Epithelial cell of proximal tubule (primary cell): ENCODE results near the gene HOXB4. TPM values are rescaled to one million over a fixed set of nuclear protein-coding genes. Genes with fewer than 3 reads are reported as not detected.

Experiments used
- DNase-seq: peaks from one replicate; pipeline ENCODE4 v3.0.0-alpha.2; 2011; ENCODE audit warnings: low read depth
- H3K4me3 ChIP-seq: 2 replicates; pipeline ENCODE4 v1.5.1; 2011; ENCODE audit warnings: low read depth, mild to moderate bottlenecking, low read length
- total RNA-seq: library from RNA; depleted of rRNA; stranded (reverse); fragments of >200 nt; gene quantifications from 2 replicates; pipeline ENCODE4 v1.2.3, GENCODE V29; 2015
- TF ChIP-seq, protein P1 (sequence below): conservative IDR thresholded peaks from 2 replicates; pipeline ENCODE4 v1.5.1; 2012; ENCODE audit warnings: low read depth, mild to moderate bottlenecking, low read length

Gene HOXB4
- total RNA-seq: 4.3 and 5.7 TPM in 2 replicates

DNA sequence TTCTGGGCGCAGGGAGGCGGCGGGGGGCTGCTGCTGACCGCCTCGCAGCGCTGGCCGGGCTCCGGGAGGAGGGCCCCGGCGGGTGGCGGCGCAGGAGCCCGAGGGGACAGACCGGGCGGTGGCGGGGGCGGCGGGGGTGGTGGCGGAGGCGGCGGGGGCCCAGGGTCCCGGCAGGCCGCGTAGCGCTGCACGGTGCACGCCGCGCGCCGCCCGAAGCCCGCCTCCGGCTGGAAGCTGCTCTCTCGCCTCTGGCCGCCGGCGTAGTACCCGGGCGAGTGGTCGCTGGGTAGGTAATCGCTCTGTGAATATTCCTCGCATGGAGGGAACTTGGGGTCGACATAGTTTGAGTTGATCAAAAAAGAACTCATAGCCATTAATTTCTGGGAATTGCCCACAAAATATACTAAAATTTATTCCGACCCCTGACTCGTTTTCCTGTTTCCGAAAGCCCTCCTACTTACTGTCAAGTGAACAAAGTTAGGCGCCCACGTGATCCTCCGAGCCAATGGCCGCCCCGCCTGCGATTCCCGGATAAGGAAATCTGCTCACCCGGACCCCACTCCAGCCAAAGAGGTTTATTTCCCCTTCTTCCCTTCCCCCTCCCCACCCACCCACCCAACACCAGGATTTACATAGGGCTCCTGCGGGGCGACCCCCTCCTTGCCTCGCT is at the start of gene HOXB4:
Gene HOXB4 (minus strand): TSS at position 405 of the 670 bp plus-strand sequence. CDS start 31 bp downstream, at position 374.
- DNase-seq: no peak
- H3K4me3 ChIP-seq: peak within 1 kb of the TSS; percentile 74
- TF ChIP-seq, protein P1, sequence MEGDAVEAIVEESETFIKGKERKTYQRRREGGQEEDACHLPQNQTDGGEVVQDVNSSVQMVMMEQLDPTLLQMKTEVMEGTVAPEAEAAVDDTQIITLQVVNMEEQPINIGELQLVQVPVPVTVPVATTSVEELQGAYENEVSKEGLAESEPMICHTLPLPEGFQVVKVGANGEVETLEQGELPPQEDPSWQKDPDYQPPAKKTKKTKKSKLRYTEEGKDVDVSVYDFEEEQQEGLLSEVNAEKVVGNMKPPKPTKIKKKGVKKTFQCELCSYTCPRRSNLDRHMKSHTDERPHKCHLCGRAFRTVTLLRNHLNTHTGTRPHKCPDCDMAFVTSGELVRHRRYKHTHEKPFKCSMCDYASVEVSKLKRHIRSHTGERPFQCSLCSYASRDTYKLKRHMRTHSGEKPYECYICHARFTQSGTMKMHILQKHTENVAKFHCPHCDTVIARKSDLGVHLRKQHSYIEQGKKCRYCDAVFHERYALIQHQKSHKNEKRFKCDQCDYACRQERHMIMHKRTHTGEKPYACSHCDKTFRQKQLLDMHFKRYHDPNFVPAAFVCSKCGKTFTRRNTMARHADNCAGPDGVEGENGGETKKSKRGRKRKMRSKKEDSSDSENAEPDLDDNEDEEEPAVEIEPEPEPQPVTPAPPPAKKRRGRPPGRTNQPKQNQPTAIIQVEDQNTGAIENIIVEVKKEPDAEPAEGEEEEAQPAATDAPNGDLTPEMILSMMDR: no peak

GRCh38 chr17:48627118-48627597 is 49.0 kb upstream of the HOXB4 start:
- no peak for DNase-seq
- TF ChIP-seq, protein P1: no peak
- H3K4me3 ChIP-seq: peak overlapping the region; percentile 82

DNA sequence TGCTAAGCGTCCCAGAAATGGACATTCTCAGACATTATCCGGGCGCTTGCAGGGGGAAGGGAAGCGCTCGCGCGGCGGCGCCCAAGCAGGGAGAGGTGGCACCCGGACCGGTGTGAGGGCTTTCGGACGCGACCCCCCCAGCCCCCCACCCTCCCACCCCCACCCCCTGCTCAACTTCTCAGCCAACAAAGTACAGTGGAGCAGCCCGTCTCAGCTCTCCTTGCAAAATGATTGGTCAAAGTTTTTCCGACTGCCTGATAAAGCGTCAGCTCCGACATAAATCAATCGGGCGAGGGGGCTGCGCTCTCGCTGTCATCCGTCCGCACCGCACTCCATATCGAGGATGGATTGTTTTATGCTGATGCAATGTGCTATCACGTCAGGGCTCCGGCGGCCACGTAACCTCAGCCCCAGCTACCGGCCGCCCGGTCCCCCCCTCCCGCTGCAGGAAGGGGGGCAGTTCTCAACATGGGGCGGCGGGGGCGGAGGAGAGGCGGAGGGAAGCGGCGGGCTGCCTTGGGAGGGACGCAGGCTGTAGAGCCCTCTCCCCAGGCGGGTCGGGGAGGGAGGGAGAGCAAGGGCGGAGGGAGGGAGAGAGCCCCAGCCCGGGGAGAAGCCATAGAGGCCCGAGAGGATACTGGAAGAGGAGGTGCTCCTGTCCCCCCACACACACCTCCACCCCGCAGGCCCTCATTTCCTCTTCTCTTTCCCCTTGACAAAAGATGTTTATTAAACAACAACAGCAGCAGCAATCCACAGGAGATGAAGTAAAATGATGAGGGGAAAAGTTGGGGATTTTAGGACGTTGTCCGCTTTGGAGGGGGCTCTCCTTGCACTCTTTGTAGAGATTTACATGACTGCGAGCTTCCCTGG is 48.3 kb upstream of the HOXB4 start, which contains the start of gene HOXB9:
Gene HOXB9 (minus strand): TSS at position 114 of the 873 bp plus-strand sequence. CDS start 89 bp downstream, at position 25.
- H3K4me3 ChIP-seq: peak within 1 kb of the TSS; percentile 82
- TF ChIP-seq, protein P1: no peak
- DNase-seq: no peak

- H3K4me3 ChIP-seq: peak overlapping the region; percentile 82
- no peak for DNase-seq
- TF ChIP-seq, protein P1: no peak
Observed at GRCh38 chr17:48625495-48626244, 47.5 kb upstream of the HOXB4 start.

DNA sequence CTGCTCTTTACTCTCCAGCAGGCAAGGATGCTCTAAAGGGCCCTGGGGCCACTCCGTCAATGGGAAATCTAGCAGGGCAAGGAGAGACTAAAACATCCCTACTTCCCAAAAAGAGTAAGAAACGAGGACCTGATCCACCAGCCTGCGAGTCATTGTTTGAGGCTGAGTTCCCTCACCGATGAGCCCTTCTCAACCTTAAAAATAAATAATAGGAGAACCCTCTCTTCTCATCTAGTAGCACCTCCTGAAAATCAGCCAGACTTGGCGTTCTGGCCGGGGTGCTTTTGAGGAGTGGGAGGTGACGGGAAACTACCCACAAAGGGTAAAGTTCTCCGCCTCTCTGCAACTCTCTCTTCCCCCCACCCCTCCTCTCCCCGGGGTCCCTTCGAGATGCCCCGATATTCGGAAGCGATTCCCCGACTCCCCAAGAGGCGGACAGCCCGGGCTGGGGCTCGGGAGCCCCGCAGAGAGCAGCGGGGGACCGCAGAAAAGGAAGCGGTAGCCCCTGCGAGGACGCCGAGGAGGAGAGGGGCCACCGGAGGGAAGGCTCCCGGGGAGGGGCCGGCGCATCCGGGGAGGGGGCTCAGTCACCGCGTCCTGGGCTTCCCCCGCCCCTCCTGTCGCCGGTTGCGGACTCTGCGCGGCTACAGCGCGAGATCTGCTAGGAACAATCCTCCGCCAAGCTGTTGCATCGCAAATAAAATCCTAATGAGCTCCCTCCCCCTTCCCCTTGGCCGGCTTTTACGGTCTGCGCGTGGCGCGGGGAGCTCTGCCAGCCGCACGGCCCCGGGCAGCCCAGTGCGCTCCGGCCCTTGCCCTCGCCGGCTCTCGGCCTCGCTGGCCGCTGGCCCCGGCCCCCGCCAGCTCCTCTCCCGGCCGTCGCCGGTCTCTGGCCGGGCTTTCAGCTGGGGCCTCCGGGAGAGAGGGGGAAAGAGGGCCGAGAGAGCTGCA is 46.7 kb upstream of the HOXB4 start:
- TF ChIP-seq, protein P1: no peak
- H3K4me3 ChIP-seq: peak overlapping the region; percentile 82
- DNase-seq: no peak

DNA sequence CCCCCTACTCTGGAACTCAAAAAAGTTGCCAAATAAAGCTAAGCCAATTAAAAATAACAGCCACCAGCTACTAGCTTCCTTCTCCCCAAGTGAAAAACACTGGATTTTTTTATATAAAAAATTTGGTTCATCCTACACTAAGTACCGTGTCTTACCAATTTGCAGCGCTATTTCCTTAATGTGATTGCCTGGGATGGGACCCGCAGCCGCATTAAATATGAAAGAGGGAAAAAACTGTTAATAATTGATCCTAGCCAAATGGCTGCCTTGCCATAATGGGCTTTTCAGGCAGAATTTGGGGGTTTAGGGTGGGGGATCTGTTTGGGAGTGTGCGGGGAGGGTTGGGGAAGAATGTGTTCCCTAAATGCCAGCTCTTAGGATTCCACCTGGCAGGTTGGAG is 46.0 kb upstream of the HOXB4 start:
- peak overlapping the region; percentile 82 for H3K4me3 ChIP-seq
- DNase-seq: no peak
- TF ChIP-seq, protein P1: no peak
